Keratinocyte (primary cell): ENCODE measurements around the gene ASTN1.

Experiments used
- CTCF ChIP-seq, 3 experiments: IDR thresholded peaks in 1 of 3; conservative IDR thresholded peaks in 1 of 3; optimal IDR thresholded peaks in 1 of 3; 2 replicates in 2 of 3; 3 replicates in 1 of 3; pipeline versions ENCODE3 to v1.5.1; 2011; ENCODE audit warnings: low read length in 3 of 3, mild to moderate bottlenecking in 3 of 3, moderate library complexity in 2 of 3, control low read depth in 1 of 3, inconsistent platforms in 1 of 3; ENCODE audit not compliant: insufficient read depth in 2 of 3; ENCODE audit errors: extremely low read depth in 1 of 3
- EZH2 ChIP-seq: IDR thresholded peaks from one replicate; pipeline ENCODE4 v1.6.1; 2012; ENCODE audit warnings: inconsistent platforms, mild to moderate bottlenecking, low read length, moderate library complexity

- TF ChIP-seq EZH2 = no peak
- no peak for TF ChIP-seq CTCF (optimal IDR thresholded peaks at IDR 0.05 in 1 of 3, IDR thresholded peaks at IDR 0.05 in 1 of 3, conservative IDR thresholded peaks at IDR 0.05 in 1 of 3; ENCODE audit: extremely low read depth in 1 of 3, insufficient read depth in 2 of 3, low read length in 3 of 3)
Measured at GRCh38 chr1:176919386-176920378, 244.8 kb downstream of the ASTN1 start.
